Esophagus squamous epithelium (tissue), 4 donors: Measurements from ENCODE around the gene RGS3.

Experiments used
- CTCF ChIP-seq, 6 experiments: fragments of 450-650 bp in 4 of 6; fragments of 200-600 bp in 2 of 6; sonication (generic) in 2 of 6; IDR thresholded peaks; one replicate each; pipeline ENCODE4 v1.5.1; 2016 to 2019; ENCODE audit warnings: antibody characterized with exemption in 6 of 6, mild to moderate bottlenecking in 4 of 6, moderate library complexity in 4 of 6
- POLR2A ChIP-seq, 4 donors: fragments of 450-650 bp; IDR thresholded peaks; one replicate each; pipeline ENCODE4 v1.6.1; 2017; ENCODE audit warnings: antibody characterized with exemption in 4 of 4, mild to moderate bottlenecking in 4 of 4, moderate library complexity in 3 of 4

GRCh38 chr9:113590991-113591898 is 127.7 kb downstream of the RGS3 start:
- TF ChIP-seq CTCF (IDR thresholded peaks at IDR 0.05) (peak; percentile 67 to 96 (median 92)), POLR2A (IDR thresholded peaks at IDR 0.05) (no peak)
